ENCODE measurements around the gene PYGL.

Gene PYGL

GRCh38 chr14:50871914-50872732 lies 72.2 kb downstream of the PYGL start, which contains the start of gene ABHD12B:
ABHD12B (plus strand) TSS chr14:50872053; CDS start chr14:50872175, 122 bp downstream.
- DNase-seq: peak in 3 of 4 experiments; percentile 34 to 61 (median 44)

- DNase-seq: peak in 3 of 4 experiments; percentile 13 to 28 (median 24)
Measured at GRCh38 chr14:50871228-50871627, 73.1 kb downstream of the PYGL start.

- DNase-seq: peak in 2 of 4 experiments; percentile 38 to 42
Measured at GRCh38 chr14:50865391-50866076, 78.7 kb downstream of the PYGL start.

- peak in 3 of 4 experiments; percentile 7 to 32 (median 22) for DNase-seq
Measured at GRCh38 chr14:50864946-50865345, 79.3 kb downstream of the PYGL start.

GRCh38 chr14:50864237-50864636 lies 80.0 kb downstream of the PYGL start:
- DNase-seq: no peak

GRCh38 chr14:50862036-50862570 lies 82.2 kb downstream of the PYGL start:
- no peak for DNase-seq

GRCh38 chr14:50860478-50861086 lies 83.7 kb downstream of the PYGL start:
- DNase-seq: peak; percentile 85 to 92 (median 88)

GRCh38 chr14:50859296-50859624 lies 85.0 kb downstream of the PYGL start:
- DNase-seq: no peak

GRCh38 chr14:50856660-50857059 lies 87.6 kb downstream of the PYGL start:
- no peak for DNase-seq

- DNase-seq: no peak
Measured at GRCh38 chr14:50855558-50855957, 88.7 kb downstream of the PYGL start.

Measured in suppressor macrophage (primary cell).